Activated naive CD4-positive, alpha-beta T cell treated with anti-CD3 and anti-CD28 coated beads for 36 hours (primary cell): ENCODE measurements around the gene DUSP10. TPM values are rescaled to one million over a fixed set of nuclear protein-coding genes. Genes with fewer than 3 reads are reported as not detected.
A peak's percentile ranks its signal among the peaks of the same experiment; 100 is the strongest.

Source experiments
- CTCF ChIA-PET: fragments of 350-600 bp; sonication (Branson Sonifier 250); formaldehyde crosslinking; loops from one replicate; lab custom pipeline; 2021; ENCODE audit warnings: antibody characterized with exemption; lab: Charles Lee
- DNase-seq: peaks from one replicate; pipeline ENCODE4 v3.0.0-alpha.2; 2020
- H3K27ac Mint-ChIP-seq: one replicate; pipeline ENCODE4 v1.8.0; 2021; ENCODE audit warnings: mild to moderate bottlenecking, mixed read lengths
- H3K27me3 Mint-ChIP-seq: one replicate; pipeline ENCODE4 v1.8.0; 2021; ENCODE audit warnings: low read depth, mixed read lengths
- H3K36me3 Mint-ChIP-seq: one replicate; pipeline ENCODE4 v1.8.0; 2021; ENCODE audit warnings: low read depth, mixed read lengths
- H3K4me1 Mint-ChIP-seq: one replicate; pipeline ENCODE4 v1.8.0; 2021; ENCODE audit warnings: low read depth, mixed read lengths
- H3K4me3 Mint-ChIP-seq: one replicate; pipeline ENCODE4 v1.8.0; 2021; ENCODE audit warnings: mild to moderate bottlenecking, moderate library complexity, mixed read lengths
- H3K9me3 Mint-ChIP-seq: one replicate; pipeline ENCODE4 v1.8.0; 2021; ENCODE audit warnings: mixed read lengths
- intact Hi-C: fragments of 100-400 bp; cut with micrococcal nuclease; formaldehyde crosslinking; loops from one replicate; pipeline ENCODE4 v1.15.1; 2023
- total RNA-seq, 2 experiments: library from RNA; stranded (reverse); gene quantifications; one replicate each; pipeline ENCODE4 v1.2.3, GENCODE V29; 2021

Gene DUSP10
- total RNA-seq, 2 experiments from 2014 or later, result 9.1 TPM

GRCh38 chr1:221740993-221741702 is 741 bp downstream of the DUSP10 start:
- H3K9me3 Mint-ChIP-seq, result no peaks in the 10 kb centered on the region
- H3K27me3 Mint-ChIP-seq, result no peaks in the 10 kb centered on the region
- CTCF ChIA-PET, result interaction anchor here (0.5 to 2.8 kb wide), 15 partner anchors 10 to 273 kb away, joined by 3 to 10 read pairs (median 3); no protein-coding TSS in a partner anchor
- H3K27ac Mint-ChIP-seq, result no peak overlapping the region
- H3K4me3 Mint-ChIP-seq, result no peak overlapping the region
- peaks cover 36% of the 10 kb centered on the region for H3K4me1 Mint-ChIP-seq
- DNase-seq, result peak; percentile 57
- intact Hi-C loops, result loop anchor here (1.0 to 10.0 kb wide), 3 partner anchors 197 to 926 kb away; no protein-coding TSS in a partner anchor
- peaks cover 29% of the 10 kb centered on the region for H3K36me3 Mint-ChIP-seq

DNA sequence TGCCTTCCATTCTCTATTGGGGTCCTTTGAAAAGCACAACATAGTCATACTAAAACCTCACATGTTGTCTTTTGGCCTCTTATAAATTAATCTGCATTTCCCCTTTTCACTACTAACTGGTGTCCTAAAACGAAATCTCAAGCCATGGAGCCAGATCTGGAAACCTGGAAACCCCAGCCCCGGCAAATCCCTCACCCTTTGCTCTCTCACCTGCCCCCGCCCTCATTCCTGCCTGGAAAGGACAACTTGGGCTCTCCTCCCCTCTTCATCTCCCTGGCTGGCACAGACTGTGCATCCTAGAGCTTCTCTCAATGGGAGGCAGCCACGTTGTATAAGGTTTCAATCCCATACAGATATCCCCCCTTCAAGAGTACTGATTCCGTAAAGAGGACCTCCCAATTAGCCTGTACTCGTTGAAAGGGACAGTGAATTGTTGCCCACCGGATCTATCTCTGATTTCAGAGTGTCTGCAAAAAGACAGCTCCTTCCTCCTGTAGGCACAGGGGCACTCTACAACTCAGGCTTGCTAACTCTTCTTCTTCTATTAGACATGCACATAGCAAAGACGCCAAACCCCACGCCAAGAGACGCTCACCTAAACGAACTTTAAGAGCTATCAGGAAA is 1.4 kb downstream of the DUSP10 start:
- DNase-seq, result no peak
- peaks cover 32% of the 10 kb centered on the region for H3K36me3 Mint-ChIP-seq
- H3K4me3 Mint-ChIP-seq, result no peak overlapping the region
- no peak overlapping the region for H3K27ac Mint-ChIP-seq
- no peaks in the 10 kb centered on the region for H3K27me3 Mint-ChIP-seq
- intact Hi-C loops, result loop anchor here (5.0 to 10.0 kb wide), 2 partner anchors 478 to 926 kb away; no protein-coding TSS in a partner anchor
- peaks cover 43% of the 10 kb centered on the region for H3K4me1 Mint-ChIP-seq
- H3K9me3 Mint-ChIP-seq, result no peaks in the 10 kb centered on the region
- CTCF ChIA-PET, result interaction anchor here (0.5 to 2.8 kb wide), 12 partner anchors 9 to 273 kb away, joined by 3 to 10 read pairs (median 3); no protein-coding TSS in a partner anchor

- no peaks in the 10 kb centered on the region for H3K9me3 Mint-ChIP-seq
- CTCF ChIA-PET, result interaction anchor here (0.8 to 2.8 kb wide), 2 partner anchors 10 to 27 kb away, joined by 4 to 8 read pairs; no protein-coding TSS in a partner anchor
- no peaks in the 10 kb centered on the region for H3K27me3 Mint-ChIP-seq
- no peak overlapping the region for H3K27ac Mint-ChIP-seq
- no peak overlapping the region for H3K4me3 Mint-ChIP-seq
- peaks cover 36% of the 10 kb centered on the region for H3K36me3 Mint-ChIP-seq
- intact Hi-C loops, result loop anchor here (5.0 to 10.0 kb wide), 2 partner anchors 477 to 925 kb away; no protein-coding TSS in a partner anchor
- peaks cover 47% of the 10 kb centered on the region for H3K4me1 Mint-ChIP-seq
- DNase-seq, result no peak
Measured at GRCh38 chr1:221739677-221740025, 2.2 kb downstream of the DUSP10 start.

DNA sequence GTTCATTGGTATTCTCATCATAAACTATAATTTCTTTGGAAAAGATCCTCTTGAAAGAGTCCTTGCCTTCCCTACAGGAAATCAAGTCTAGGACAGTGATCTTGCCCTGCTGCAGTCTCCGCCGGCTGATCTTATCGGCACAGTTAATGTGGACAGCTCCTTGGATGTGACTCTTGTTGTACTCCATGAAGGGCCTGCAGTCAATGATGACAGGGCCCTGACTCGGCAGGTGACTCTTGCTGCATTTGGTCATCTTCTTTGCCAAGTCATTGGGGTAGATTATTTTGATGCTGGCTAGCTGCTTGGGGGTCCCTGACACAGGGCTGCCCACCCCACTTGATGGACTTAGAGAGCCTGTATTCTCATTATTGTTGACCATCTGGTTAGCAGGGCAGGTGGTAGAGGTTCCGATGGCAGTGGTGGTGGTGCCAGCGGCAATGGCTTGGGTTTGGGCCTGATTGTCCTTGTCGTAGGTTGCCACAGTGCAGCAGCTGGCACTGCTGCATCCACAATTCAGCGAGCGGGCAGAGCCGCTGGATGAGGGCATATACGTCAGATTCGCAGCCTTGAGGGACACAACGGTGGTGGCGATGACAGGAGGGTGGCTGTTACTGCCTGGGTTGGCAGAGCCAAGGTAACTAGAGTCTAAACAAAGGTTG is 2.7 kb downstream of the DUSP10 start:
- DNase-seq, result no peak
- Mint-ChIP-seq H3K9me3 (no peaks in the 10 kb centered on the region), H3K4me1 (peaks cover 49% of the 10 kb centered on the region), H3K36me3 (peaks cover 36% of the 10 kb centered on the region), H3K27ac (no peak overlapping the region), H3K27me3 (no peaks in the 10 kb centered on the region), H3K4me3 (no peak overlapping the region)
- CTCF ChIA-PET, result no interaction called here
- intact Hi-C loops, result no loop called here

GRCh38 chr1:221736714-221737113 is 5.2 kb downstream of the DUSP10 start:
- Mint-ChIP-seq H3K27ac (no peak overlapping the region), H3K9me3 (no peaks in the 10 kb centered on the region), H3K4me1 (peaks cover 55% of the 10 kb centered on the region), H3K27me3 (no peaks in the 10 kb centered on the region), H3K4me3 (no peak overlapping the region), H3K36me3 (peaks cover 44% of the 10 kb centered on the region)
- DNase-seq, result no peak
- intact Hi-C loops, result no loop called here
- CTCF ChIA-PET, result no interaction called here

DNA sequence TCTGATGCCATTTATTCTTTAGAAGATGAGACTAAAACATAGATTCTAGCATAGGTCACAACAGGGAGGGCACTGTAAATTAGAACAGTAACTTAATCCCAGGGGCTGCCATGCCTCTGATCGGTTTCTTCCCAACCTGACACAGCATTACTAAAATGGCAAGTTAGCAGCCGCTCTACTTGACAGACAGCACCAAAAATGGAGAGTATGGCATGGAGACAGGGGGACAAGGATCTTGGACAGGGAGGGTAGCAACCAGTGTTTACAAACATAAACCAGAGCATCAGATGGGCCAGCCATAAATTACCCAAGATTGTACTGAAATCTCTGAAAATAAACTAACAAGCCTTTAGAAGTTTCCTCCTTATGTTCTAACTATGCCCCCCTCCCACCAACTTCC is 5.9 kb downstream of the DUSP10 start:
- H3K27ac Mint-ChIP-seq, result no peak overlapping the region
- H3K9me3 Mint-ChIP-seq, result no peaks in the 10 kb centered on the region
- no peak for DNase-seq
- peaks cover 55% of the 10 kb centered on the region for H3K4me1 Mint-ChIP-seq
- H3K4me3 Mint-ChIP-seq, result no peak overlapping the region
- H3K27me3 Mint-ChIP-seq, result no peaks in the 10 kb centered on the region
- peaks cover 47% of the 10 kb centered on the region for H3K36me3 Mint-ChIP-seq
- CTCF ChIA-PET, result no interaction called here
- intact Hi-C loops, result no loop called here

- intact Hi-C loops, result no loop called here
- Mint-ChIP-seq H3K4me1 (peaks cover 65% of the 10 kb centered on the region), H3K27ac (no peak overlapping the region), H3K4me3 (no peak overlapping the region), H3K36me3 (peaks cover 43% of the 10 kb centered on the region), H3K27me3 (no peaks in the 10 kb centered on the region), H3K9me3 (no peaks in the 10 kb centered on the region)
- CTCF ChIA-PET, result interaction anchor here (1.3 kb wide), 1 partner anchor 26 kb away, joined by 3 read pairs; no protein-coding TSS in a partner anchor
- DNase-seq, result no peak
Measured at GRCh38 chr1:221734187-221734586, 7.7 kb downstream of the DUSP10 start.

DNA sequence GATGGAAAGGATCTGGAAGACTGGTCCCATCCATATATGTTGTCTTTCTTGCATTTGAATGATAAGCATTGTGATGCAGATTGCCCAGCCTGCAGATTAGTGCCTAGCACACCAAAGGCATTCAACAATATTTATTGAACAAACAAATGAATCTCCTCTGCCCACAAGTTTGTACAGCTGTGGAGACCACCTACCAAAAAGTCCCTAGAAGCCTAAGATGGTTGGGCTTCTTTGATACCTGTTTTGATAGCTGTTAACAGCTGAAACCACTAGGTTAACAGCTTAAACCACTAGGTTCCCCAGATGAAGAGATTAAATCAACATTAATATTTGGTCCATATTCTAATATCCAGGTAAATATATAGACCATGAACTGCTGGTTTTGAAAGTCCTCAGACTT is 9.8 kb downstream of the DUSP10 start:
- H3K27ac Mint-ChIP-seq, result no peak overlapping the region

GRCh38 chr1:221729771-221730330 is 12.0 kb downstream of the DUSP10 start:
- CTCF ChIA-PET, result interaction anchor here (1.4 kb wide), 1 partner anchor 10 kb away, joined by 4 read pairs; no protein-coding TSS in a partner anchor
- H3K4me3 Mint-ChIP-seq, result no peak overlapping the region
- intact Hi-C loops, result no loop called here
- H3K4me1 Mint-ChIP-seq, result peaks cover 70% of the 10 kb centered on the region
- H3K9me3 Mint-ChIP-seq, result no peaks in the 10 kb centered on the region
- no peak for DNase-seq
- H3K27me3 Mint-ChIP-seq, result no peaks in the 10 kb centered on the region
- H3K36me3 Mint-ChIP-seq, result peaks cover 16% of the 10 kb centered on the region
- H3K27ac Mint-ChIP-seq, result peak overlapping the region; percentile 39

More for the DNA sequence above, 9.8 kb downstream of the DUSP10 start:
- intact Hi-C loops, result no loop called here
- CTCF ChIA-PET, result no interaction called here
- Mint-ChIP-seq H3K4me3 (no peak overlapping the region), H3K36me3 (peaks cover 28% of the 10 kb centered on the region), H3K9me3 (no peaks in the 10 kb centered on the region), H3K27me3 (no peaks in the 10 kb centered on the region), H3K4me1 (peaks cover 66% of the 10 kb centered on the region)
- DNase-seq, result no peak

DNA sequence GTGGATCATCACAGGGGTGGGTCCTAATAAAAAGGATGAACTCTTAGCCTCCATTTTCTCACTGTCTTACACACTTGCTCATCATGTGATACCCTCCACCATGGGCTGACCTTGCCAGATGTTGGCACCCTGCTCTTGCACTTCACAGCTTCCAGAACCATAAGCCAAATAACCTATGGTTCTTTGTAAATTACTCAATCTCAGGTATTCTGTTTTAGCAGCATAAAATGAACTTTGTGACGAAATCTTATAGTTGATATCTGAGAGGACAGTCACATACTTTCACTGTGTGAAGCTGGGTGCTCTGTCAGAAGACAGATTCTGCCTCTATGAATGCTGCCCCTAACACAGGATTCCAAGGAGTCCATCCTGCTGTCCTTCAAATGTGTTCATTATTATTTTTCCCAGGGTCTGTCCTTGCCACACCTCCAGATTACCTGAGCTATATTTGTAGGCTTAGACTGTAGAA is 13.8 kb downstream of the DUSP10 start:
- intact Hi-C loops, result no loop called here
- peaks cover 9% of the 10 kb centered on the region for H3K9me3 Mint-ChIP-seq
- peaks cover 61% of the 10 kb centered on the region for H3K4me1 Mint-ChIP-seq
- no peak overlapping the region for H3K27ac Mint-ChIP-seq
- peaks cover 22% of the 10 kb centered on the region for H3K36me3 Mint-ChIP-seq
- DNase-seq, result no peak
- H3K4me3 Mint-ChIP-seq, result no peak overlapping the region
- H3K27me3 Mint-ChIP-seq, result no peaks in the 10 kb centered on the region
- CTCF ChIA-PET, result interaction anchor here (1.2 kb wide), 1 partner anchor 266 kb away, joined by 3 read pairs; no protein-coding TSS in a partner anchor

DNA sequence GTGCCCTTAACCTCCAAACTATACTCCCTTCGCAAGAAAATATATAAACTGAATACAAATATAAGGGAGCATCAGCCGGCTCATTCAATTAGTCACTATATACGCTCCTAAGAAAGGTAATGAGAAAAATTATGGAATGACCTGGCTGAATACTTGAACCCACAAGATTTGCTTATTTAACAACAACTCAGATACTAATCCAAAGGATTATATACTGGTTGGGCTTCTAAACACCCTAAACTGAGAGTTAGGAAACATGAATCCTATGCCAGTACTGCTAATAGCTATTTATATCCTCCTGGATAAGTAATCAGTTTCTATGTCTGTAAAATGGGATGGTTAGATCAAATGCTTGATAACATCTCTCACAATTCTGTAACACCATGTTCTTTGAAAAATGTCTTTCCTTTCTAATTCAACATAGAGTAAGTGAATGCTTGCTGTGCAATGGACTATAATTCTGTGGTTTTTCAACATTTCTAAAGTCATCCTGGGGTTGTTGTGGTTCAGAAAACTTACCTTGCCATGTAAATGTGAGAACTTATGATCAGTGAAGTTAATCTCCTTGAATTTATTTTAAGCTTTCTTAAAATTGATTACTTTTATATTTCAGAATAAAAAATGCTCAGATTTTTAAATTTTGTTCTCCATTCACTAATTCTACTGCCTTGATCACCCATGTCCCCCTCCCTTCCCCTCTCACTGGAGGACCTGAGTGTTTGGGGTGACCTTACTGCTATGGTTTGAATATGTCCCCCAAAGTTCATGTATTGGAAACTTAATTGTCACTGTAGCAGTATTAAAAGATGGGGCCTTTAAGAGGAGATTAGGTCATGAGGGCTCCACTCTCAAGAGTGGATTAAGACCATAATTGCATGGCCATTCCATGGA is 14.5 kb downstream of the DUSP10 start:
- Mint-ChIP-seq H3K9me3 (peaks cover 14% of the 10 kb centered on the region), H3K36me3 (peaks cover 25% of the 10 kb centered on the region), H3K4me3 (no peak overlapping the region), H3K4me1 (peaks cover 65% of the 10 kb centered on the region), H3K27me3 (no peaks in the 10 kb centered on the region), H3K27ac (peak overlapping the region; percentile 51)
- intact Hi-C loops, result no loop called here
- CTCF ChIA-PET, result interaction anchor here (1.2 kb wide), 1 partner anchor 267 kb away, joined by 3 read pairs; no protein-coding TSS in a partner anchor
- no peak for DNase-seq
